Prostate gland (tissue), 2 donors: ENCODE data around the gene PDSS2. TPM values are rescaled to one million over a fixed set of nuclear protein-coding genes. Genes with fewer than 3 reads are reported as not detected.

Experiments
- DNase-seq: peaks from one replicate; pipeline ENCODE4 v3.0.0-alpha.2; 2019; ENCODE audit warnings: low spot score
- H3K27ac ChIP-seq, 2 donors: fragments of 200-600 bp; sonication (generic); 2 replicates each; pipeline ENCODE4 v1.5.1; 2017 to 2019
- H3K27me3 ChIP-seq: fragments of 200-600 bp; sonication (generic); replicated peaks from 2 replicates; pipeline ENCODE4 v1.5.1; 2019; ENCODE audit not compliant: insufficient read depth
- H3K36me3 ChIP-seq, 2 donors: fragments of 200-600 bp; sonication (generic); 1 replicate in 1 of 2; 2 replicates in 1 of 2; pipeline versions ENCODE4 v1.5.1 to v1.8.1; 2017 to 2019
- H3K4me1 ChIP-seq: fragments of 200-600 bp; sonication (generic); replicated peaks from 2 replicates; pipeline ENCODE4 v1.5.1; 2019
- H3K4me3 ChIP-seq, 2 donors: fragments of 200-600 bp; sonication (generic); 2 replicates each; pipeline ENCODE4 v1.5.1; 2017 to 2019
- H3K9me3 ChIP-seq: fragments of 200-600 bp; sonication (generic); 2 replicates; pipeline ENCODE4 v1.5.1; 2017
- CTCF ChIP-seq, 4 experiments: fragments of 200-600 bp in 2 of 4; fragments of 450-650 bp in 2 of 4; sonication (generic) in 2 of 4; IDR thresholded peaks; 1 replicate in 3 of 4; 2 replicates in 1 of 4; pipeline ENCODE4 v1.5.1; 2016 to 2019; ENCODE audit warnings: antibody characterized with exemption in 4 of 4, mild to moderate bottlenecking in 2 of 4, moderate library complexity in 2 of 4
- POLR2A ChIP-seq: fragments of 450-650 bp; IDR thresholded peaks from one replicate; pipeline ENCODE4 v1.6.1; 2016; ENCODE audit warnings: antibody characterized with exemption, mild to moderate bottlenecking
- POLR2AphosphoS5 ChIP-seq: sonication (generic); formaldehyde crosslinking; IDR thresholded peaks from one replicate; pipeline ENCODE4 v1.6.1; 2017; ENCODE audit warnings: antibody characterized with exemption
- WGBS: methylation state at CpG from one replicate; pipeline ENCODE4 v1.1.5; 2018; 5-methylcytosine and 5-hydroxymethylcytosine counted together
- intact Hi-C: fragments of 100-400 bp; cut with DNase I; formaldehyde crosslinking; loops from one replicate; pipeline ENCODE4 v1.14.2; 2022
- total RNA-seq, 2 donors: library from RNA; depleted of rRNA; stranded (reverse); fragments of >200 nt; gene quantifications; one replicate each; pipeline ENCODE4 v1.1.0, GENCODE V29; 2016

PDSS2 gene
- total RNA-seq, 2 donors from 2014 or later, result 12.7 to 35.3 TPM

DNA sequence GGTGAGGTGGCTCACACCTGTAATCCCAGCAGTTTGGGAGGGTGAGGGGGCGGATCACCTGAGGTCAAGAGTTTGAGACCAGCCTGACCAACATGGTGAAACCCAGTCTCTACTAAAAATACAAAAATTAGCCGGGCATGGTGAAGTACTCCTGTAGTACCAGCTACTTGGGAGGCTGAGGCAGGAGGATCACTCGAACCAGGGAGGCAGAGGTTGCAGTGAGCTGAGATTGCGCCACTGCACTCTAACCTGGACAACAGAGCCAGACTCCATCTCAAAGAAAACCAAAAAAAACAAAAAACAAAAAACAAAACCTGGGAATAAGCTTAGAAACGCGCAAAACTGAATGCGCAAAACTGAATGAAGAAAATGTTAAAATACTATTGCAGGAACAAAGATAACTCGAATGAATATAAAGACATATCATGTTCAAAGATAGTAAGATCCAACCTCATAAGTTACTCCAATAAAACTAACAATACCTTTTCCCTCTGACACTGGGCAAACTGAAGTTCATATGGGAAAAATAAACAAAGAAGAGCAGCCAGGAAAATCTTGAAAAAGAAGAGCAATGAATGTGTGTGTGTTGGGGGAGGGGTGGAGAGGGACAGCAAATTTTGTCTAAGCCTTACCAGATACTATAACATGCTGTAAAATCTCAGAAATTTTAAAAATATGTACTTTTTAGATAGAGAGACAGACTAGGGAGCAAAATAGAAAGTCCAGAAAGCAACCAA, 243.0 kb downstream of the PDSS2 start:
- TF ChIP-seq POLR2AphosphoS5 (peak; percentile 74), POLR2A (no peak), CTCF (IDR thresholded peaks at IDR 0.05) (no peak)
- peak; percentile 64 for DNase-seq
- Histone ChIP-seq H3K4me3 (no peak overlapping the region), H3K27me3 (no peaks in the 10 kb centered on the region), H3K4me1 (peaks cover 6% of the 10 kb centered on the region), H3K36me3 (no peaks in the 10 kb centered on the region), H3K9me3 (no peaks in the 10 kb centered on the region), H3K27ac (peak overlapping the region; percentile 69 to 78)
- WGBS, result 60% methylated on average over 8 of the region's 8 CpGs
- intact Hi-C loops, result no loop called here

- Histone ChIP-seq H3K36me3 (no peaks in the 10 kb centered on the region), H3K4me3 (no peak overlapping the region), H3K27ac (peak overlapping the region; percentile 69 to 78), H3K4me1 (peaks cover 6% of the 10 kb centered on the region), H3K9me3 (no peaks in the 10 kb centered on the region), H3K27me3 (no peaks in the 10 kb centered on the region)
- WGBS, result 57% methylated on average over 1 of the region's 1 CpG
- intact Hi-C loops, result no loop called here
- DNase-seq, result no peak
- TF ChIP-seq CTCF (IDR thresholded peaks at IDR 0.05), result no peak
- no peak for TF ChIP-seq POLR2AphosphoS5
- no peak for TF ChIP-seq POLR2A
These were observed 244.0 kb downstream of the PDSS2 start for GRCh38 chr6:107215334-107215733.

DNA sequence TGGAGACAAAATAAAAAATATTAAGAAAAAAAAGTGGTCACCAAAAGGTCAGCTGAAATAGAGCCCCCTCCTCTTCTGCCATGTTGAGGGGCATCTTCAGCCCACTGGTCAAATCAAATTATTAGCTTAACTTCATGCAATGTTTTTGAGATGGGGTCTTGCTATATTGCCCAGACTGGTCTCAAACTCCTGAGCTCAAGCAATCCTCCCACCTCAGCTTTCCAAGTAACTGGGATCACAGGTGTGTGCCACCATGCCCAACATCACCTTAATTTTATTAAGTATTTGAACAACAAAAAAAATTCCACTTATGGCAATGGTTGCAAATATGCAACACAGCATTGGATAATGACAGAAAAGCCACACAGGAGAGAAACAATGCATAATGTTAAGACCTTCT, 244.7 kb downstream of the PDSS2 start:
- H3K4me3 ChIP-seq, result no peak overlapping the region
- intact Hi-C loops, result no loop called here
- H3K4me1 ChIP-seq, result peaks cover 6% of the 10 kb centered on the region
- no peak for DNase-seq
- H3K9me3 ChIP-seq, result no peaks in the 10 kb centered on the region
- TF ChIP-seq POLR2AphosphoS5 (no peak), POLR2A (no peak)
- peak overlapping the region in 1 of 2 donors; percentile 35 for H3K27ac ChIP-seq
- no peaks in the 10 kb centered on the region for H3K36me3 ChIP-seq
- H3K27me3 ChIP-seq, result no peaks in the 10 kb centered on the region

DNA sequence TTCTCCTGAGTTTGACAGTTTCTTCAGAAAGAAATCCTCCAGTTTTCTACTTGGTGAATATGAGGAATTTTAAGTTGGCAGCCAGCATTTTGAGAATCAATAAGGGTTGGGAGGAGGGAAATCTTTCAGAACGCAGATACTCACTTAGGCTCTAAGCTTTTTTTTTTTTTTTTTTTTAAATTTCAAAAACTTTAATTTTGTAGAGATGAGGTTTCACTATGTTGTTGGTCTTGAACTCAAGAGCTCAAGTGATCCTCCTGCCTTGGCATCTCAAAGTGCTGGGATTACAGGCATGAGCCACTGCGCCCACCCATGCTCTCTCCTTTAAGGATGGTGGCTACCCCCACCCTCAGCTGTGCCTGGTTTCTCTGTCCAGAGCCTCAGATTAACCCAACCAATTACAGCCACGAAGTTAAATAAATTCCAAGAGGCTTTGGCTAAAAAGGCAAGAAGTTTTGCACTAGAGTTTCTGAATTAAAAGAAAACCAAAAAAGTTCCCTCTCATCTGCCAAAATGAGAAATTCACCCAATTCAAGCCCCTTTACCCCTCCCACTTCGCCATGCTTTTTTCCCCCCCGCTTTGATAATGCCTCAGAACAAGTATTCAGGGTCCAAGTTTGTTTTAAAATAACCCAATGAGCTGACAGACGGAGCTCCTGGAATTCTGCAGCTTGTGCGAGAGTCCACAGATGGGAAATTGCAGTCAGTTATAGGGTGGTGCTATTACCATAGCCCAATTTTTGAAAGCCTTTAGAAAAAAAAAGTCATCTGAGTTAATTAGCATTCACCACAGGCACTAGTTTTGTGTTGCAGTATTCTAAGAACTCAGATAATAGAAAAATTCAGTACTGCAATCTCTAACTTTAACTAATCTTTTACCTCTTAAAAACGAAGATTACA, 249.7 kb downstream of the PDSS2 start:
- Histone ChIP-seq H3K4me1 (peaks cover under 1% of the 10 kb centered on the region), H3K36me3 (no peaks in the 10 kb centered on the region), H3K9me3 (no peaks in the 10 kb centered on the region), H3K4me3 (no peak overlapping the region), H3K27ac (no peak overlapping the region), H3K27me3 (no peaks in the 10 kb centered on the region)
- TF ChIP-seq POLR2AphosphoS5 (no peak), CTCF (IDR thresholded peaks at IDR 0.05) (no peak), POLR2A (no peak)
- 89% methylated on average over 8 of the region's 8 CpGs for WGBS
- DNase-seq, result no peak
- intact Hi-C loops, result no loop called here

- no peaks in the 10 kb centered on the region for H3K27me3 ChIP-seq
- H3K27ac ChIP-seq, result no peak overlapping the region
- intact Hi-C loops, result no loop called here
- H3K4me1 ChIP-seq, result no peaks in the 10 kb centered on the region
- DNase-seq, result no peak
- no peak for TF ChIP-seq POLR2A
- TF ChIP-seq CTCF (IDR thresholded peaks at IDR 0.05), result no peak
- TF ChIP-seq POLR2AphosphoS5, result no peak
- H3K36me3 ChIP-seq, result no peaks in the 10 kb centered on the region
- H3K4me3 ChIP-seq, result no peak overlapping the region
- WGBS, result 100% methylated on average over 4 of the region's 4 CpGs
- no peaks in the 10 kb centered on the region for H3K9me3 ChIP-seq
These were observed 252.0 kb downstream of the PDSS2 start for GRCh38 chr6:107207251-107207873.
